HEK293T (cell line): ENCODE data around the gene RPL34.

Experiments used
- BHLHE40 ChIP-seq: fragments of 450-650 bp; IDR thresholded peaks from 2 replicates; pipeline ENCODE4 v1.6.1; 2016; ENCODE audit warnings: mild to moderate bottlenecking, moderate library complexity, borderline replicate concordance
- ELF4 ChIP-seq: fragments of 450-650 bp; IDR thresholded peaks from 2 replicates; pipeline ENCODE4 v1.6.1; 2017; ENCODE audit warnings: antibody characterized with exemption
- FOXA1 ChIP-seq: fragments of 450-650 bp; IDR thresholded peaks from 2 replicates; pipeline ENCODE4 v1.6.1; 2016; ENCODE audit warnings: mild to moderate bottlenecking
- L3MBTL2 ChIP-seq: fragments of 450-650 bp; conservative IDR thresholded peaks from 2 replicates; pipeline ENCODE4 v1.6.1; 2016; ENCODE audit warnings: mild to moderate bottlenecking
- NFRKB ChIP-seq: fragments of 450-650 bp; IDR thresholded peaks from 2 replicates; pipeline ENCODE4 v1.6.1; 2016; ENCODE audit warnings: mild to moderate bottlenecking, moderate library complexity
- SP1 ChIP-seq: fragments of 450-650 bp; IDR thresholded peaks from 2 replicates; pipeline ENCODE4 v1.6.1; 2017

DNA sequence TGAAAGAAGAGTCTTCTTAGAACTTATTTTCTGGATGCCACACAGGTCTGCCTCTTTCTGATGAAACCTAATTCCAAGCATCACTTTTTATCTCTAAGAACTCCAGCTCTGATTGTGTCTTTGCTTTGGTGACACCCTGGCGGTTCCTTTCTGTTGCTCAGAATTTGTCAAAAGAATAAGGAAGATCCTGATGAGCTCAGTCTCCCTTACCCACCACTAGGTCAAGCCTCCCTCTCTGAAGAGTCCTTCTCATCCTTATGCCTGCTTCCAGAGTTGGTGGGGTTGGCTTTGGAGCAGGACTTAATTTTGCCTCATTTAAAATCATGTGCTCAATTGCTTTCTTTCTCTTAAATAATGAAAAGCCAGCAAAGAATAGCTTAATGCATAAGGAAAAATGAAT lies 31.5 kb upstream of the RPL34 start:
- TF ChIP-seq BHLHE40 (no peak), L3MBTL2 (no peak), SP1 (no peak), ELF4 (no peak), NFRKB (no peak), FOXA1 (no peak)
